Sigmoid colon (tissue), 7 donors: ENCODE data around the gene RPL18A. TPM values are rescaled to one million over a fixed set of nuclear protein-coding genes. Genes with fewer than 3 reads are reported as not detected.

ENCODE experiments used
- DNase-seq: peaks from one replicate; pipeline ENCODE4 v3.0.0-alpha.2; 2019
- H3K27ac ChIP-seq, 4 donors: fragments of 200-600 bp; sonication (generic); one replicate each; pipeline ENCODE4 v1.5.1; 2016 to 2019; ENCODE audit warnings: mild to moderate bottlenecking in 1 of 4
- H3K27me3 ChIP-seq, 3 donors: fragments of 200-600 bp; sonication (generic); one replicate each; pipeline ENCODE4 v1.5.1; 2019; ENCODE audit warnings: mild to moderate bottlenecking in 1 of 3
- H3K36me3 ChIP-seq, 4 donors: fragments of 200-600 bp; sonication (generic); one replicate each; pipeline ENCODE4 v1.5.1; 2016 to 2019
- H3K4me1 ChIP-seq, 4 donors: fragments of 200-600 bp; sonication (generic); one replicate each; pipeline ENCODE4 v1.5.1; 2017 to 2019
- H3K4me3 ChIP-seq, 4 donors: fragments of 200-600 bp; sonication (generic); one replicate each; pipeline ENCODE4 v1.5.1; 2017 to 2019; ENCODE audit warnings: mild to moderate bottlenecking in 2 of 4, moderate library complexity in 1 of 4
- H3K9me3 ChIP-seq, 4 donors: fragments of 200-600 bp in 3 of 4; sonication (generic) in 3 of 4; one replicate each; pipeline versions ENCODE4 v1.5.1 to v1.6.1; 2013 to 2019
- CTCF ChIP-seq, 4 experiments: fragments of 450-650 bp in 3 of 4; fragments of 200-600 bp in 1 of 4; IDR thresholded peaks; one replicate each; pipeline ENCODE4 v1.5.1; 2016 to 2019; ENCODE audit warnings: antibody characterized with exemption in 4 of 4, mild to moderate bottlenecking in 3 of 4, moderate library complexity in 2 of 4
- EP300 ChIP-seq, 4 donors: sonication (generic); formaldehyde crosslinking; IDR thresholded peaks; one replicate each; pipeline ENCODE4 v1.6.1; 2017; ENCODE audit warnings: antibody characterized with exemption in 4 of 4
- POLR2A ChIP-seq, 2 donors: fragments of 450-650 bp; IDR thresholded peaks; one replicate each; pipeline ENCODE4 v1.6.1; 2016; ENCODE audit warnings: antibody characterized with exemption in 2 of 2, mild to moderate bottlenecking in 2 of 2, moderate library complexity in 2 of 2
- POLR2AphosphoS5 ChIP-seq, 4 donors: sonication (generic); formaldehyde crosslinking; IDR thresholded peaks; one replicate each; pipeline ENCODE4 v1.6.1; 2017; ENCODE audit warnings: antibody characterized with exemption in 4 of 4
- WGBS, 2 donors: extraction: QIAGEN DNeasy Blood & Tissue Kit; methylation state at CpG; one replicate each; pipeline ENCODE4 v1.1.7; 2013; 5-methylcytosine and 5-hydroxymethylcytosine counted together
- intact Hi-C: fragments of 100-400 bp; cut with DNase I; formaldehyde crosslinking; loops from one replicate; pipeline ENCODE4 v1.15.1; 2023
- polyA plus RNA-seq, 3 donors: library from polyadenylated mRNA; stranded (reverse); fragments of 200-250 nt; gene quantifications; one replicate each; pipeline ENCODE4 v1.2.3, GENCODE V29; 2013
- total RNA-seq, 4 donors: library from RNA; depleted of rRNA; stranded (reverse); fragments of >200 nt; gene quantifications; one replicate each; pipeline ENCODE4 v1.1.0, GENCODE V29; 2016
- donor health status: healthy with polysubstance abuse.
- donor health status: Bipolar disorder and iron deficiency.
- donor health status: healthy.

The RPL18A gene
- total and polyA plus RNA-seq, 7 donors, result 1,686 to 3,945 (median 2,372) TPM

DNA sequence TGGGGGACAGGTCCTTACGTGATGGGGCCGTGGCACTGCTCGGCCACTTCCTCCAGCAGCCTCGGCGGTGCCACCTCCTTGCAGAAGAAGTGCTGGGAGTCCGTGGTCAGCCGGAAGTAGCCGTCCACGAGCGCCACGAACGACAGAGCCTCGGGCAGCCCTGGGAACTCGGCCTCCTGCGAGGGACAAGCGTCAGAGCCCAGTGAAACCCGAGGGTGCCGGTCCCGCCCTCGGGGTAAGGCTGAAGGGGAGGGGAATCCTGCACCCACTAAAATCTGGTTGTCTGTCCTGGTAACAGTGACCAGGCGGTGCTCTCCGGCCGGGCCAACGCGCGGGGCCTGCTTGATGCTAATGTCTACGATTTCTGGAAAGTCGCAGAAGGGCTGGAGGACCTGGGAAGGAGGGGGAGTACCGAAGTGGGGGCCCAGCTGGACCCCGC is 18.3 kb upstream of the RPL18A start:
- no peaks in the 10 kb centered on the region for H3K36me3 ChIP-seq
- intact Hi-C loops, result no loop called here

DNA sequence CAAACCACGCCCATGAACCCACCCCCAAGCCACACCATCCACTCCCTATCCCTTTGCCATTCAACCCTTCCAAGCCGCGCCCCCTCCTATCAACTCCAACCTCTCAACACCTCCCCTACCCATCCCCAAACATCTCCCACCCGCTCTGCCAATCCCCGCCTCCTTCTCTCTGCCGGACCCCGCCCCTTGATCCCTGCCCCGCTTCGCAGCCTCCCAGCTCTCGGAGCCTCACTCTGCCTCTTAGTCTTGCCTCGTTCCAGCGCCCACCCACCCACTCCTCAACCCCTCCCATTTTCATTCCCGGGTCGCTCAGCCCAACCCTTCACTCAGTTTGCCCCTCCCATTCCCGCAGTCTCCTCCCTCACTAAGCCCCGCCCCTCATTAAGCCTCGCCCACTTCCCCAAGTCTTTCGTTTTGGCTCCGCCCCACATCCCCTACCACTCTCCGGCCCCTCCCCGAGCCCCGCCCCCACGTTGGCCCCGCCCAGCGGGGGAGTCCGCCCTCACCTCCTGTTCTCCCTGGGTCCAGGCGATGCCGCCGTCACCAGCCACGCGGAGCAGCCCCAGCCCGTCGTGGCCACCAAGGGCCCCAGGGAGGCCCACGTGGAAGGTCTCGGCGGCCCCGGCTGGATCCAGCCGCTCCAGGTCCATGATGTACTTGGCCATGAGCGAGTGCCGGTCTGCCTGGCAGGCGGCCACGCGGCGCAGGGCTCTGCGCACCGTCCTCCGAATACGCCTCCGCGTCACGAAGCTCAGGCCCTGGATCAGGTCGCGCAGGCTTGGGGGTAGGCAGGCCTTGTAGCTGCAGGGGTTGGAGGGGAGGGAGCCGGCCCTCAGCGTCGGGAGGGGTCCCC is 17.7 kb upstream of the RPL18A start:
- TF ChIP-seq POLR2A (IDR thresholded peaks at IDR 0.05) (no peak), POLR2AphosphoS5 (IDR thresholded peaks at IDR 0.05) (peak in 1 of 4 donors; percentile 15)
- Histone ChIP-seq H3K27me3 (peaks cover 5 to 68% (median 56%) of the 10 kb centered on the region in 3 donors), H3K4me3 (peak overlapping the region in 3 of 4 donors; percentile 8 to 33 (median 27)), H3K4me1 (peaks cover 0 to 18% (median 12%) of the 10 kb centered on the region in 4 donors), H3K36me3 (no peaks in the 10 kb centered on the region), H3K27ac (peak overlapping the region in 1 of 4 donors; percentile 46), H3K9me3 (no peaks in the 10 kb centered on the region)
- WGBS, 2 donors, result 15 to 54% methylated on average over 56 of the region's 56 CpGs
- intact Hi-C loops, result no loop called here
- peak; percentile 94 for DNase-seq

More for the DNA sequence above, 18.3 kb upstream of the RPL18A start:
- H3K27me3 ChIP-seq, result peaks cover 5 to 61% (median 49%) of the 10 kb centered on the region in 3 donors
- H3K4me3 ChIP-seq, result peak overlapping the region in 2 of 4 donors; percentile 27 to 33
- TF ChIP-seq POLR2A (IDR thresholded peaks at IDR 0.05) (no peak), EP300 (IDR thresholded peaks at IDR 0.05) (no peak), CTCF (IDR thresholded peaks at IDR 0.05) (no peak), POLR2AphosphoS5 (IDR thresholded peaks at IDR 0.05) (no peak)
- no peaks in the 10 kb centered on the region for H3K9me3 ChIP-seq
- WGBS, 2 donors, result 19 to 60% methylated on average over 30 of the region's 30 CpGs
- H3K4me1 ChIP-seq, result peaks cover 0 to 18% (median 12%) of the 10 kb centered on the region in 4 donors
- DNase-seq, result no peak
- H3K27ac ChIP-seq, result no peak overlapping the region

GRCh38 chr19:17842663-17843291 is 16.9 kb upstream of the RPL18A start:
- H3K4me1 ChIP-seq, result peaks cover 0 to 18% (median 12%) of the 10 kb centered on the region in 4 donors
- H3K27ac ChIP-seq, result peak overlapping the region in 1 of 4 donors; percentile 46
- DNase-seq, result no peak
- TF ChIP-seq POLR2A (IDR thresholded peaks at IDR 0.05), result no peak
- TF ChIP-seq POLR2AphosphoS5 (IDR thresholded peaks at IDR 0.05), result no peak
- no peak for TF ChIP-seq CTCF (IDR thresholded peaks at IDR 0.05)
- TF ChIP-seq EP300 (IDR thresholded peaks at IDR 0.05), result no peak
- 58 to 84% methylated on average over 20 of the region's 20 CpGs for WGBS, 2 donors
- intact Hi-C loops, result no loop called here
- peaks cover 5 to 75% (median 58%) of the 10 kb centered on the region in 3 donors for H3K27me3 ChIP-seq
- peak overlapping the region in 3 of 4 donors; percentile 8 to 33 (median 27) for H3K4me3 ChIP-seq
- H3K9me3 ChIP-seq, result no peaks in the 10 kb centered on the region
- H3K36me3 ChIP-seq, result no peaks in the 10 kb centered on the region

DNA sequence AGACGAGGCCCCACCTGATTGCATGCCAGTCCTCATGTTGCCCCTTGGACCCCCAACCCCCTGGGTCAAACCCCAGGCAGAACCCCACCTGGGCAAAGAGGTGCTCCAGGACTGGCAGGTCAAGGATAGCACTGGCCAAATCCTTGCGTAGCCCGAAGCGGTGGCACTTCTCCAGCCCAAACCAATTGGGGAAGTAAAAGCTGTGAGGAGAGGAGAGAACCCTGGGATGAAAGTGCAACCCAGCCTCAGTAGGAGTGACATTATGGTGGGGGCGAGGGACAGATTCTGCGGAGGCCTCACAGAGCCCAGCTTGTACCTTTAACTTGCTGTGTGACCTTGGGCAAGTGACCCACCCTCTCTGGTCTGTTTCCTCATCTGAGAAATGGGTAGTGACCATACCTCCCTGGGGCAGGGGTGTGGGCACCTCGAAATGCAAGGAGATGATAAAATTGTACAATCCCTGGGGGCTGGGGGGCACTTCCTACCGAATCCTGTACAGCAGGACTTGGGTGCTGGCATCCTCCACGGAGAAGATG is 16.4 kb upstream of the RPL18A start:
- 78 to 91% methylated on average over 9 of the region's 9 CpGs for WGBS, 2 donors
- no peak overlapping the region for H3K27ac ChIP-seq
- no peak for TF ChIP-seq POLR2AphosphoS5 (IDR thresholded peaks at IDR 0.05)
- TF ChIP-seq EP300 (IDR thresholded peaks at IDR 0.05), result no peak
- TF ChIP-seq POLR2A (IDR thresholded peaks at IDR 0.05), result no peak
- no peak for TF ChIP-seq CTCF (IDR thresholded peaks at IDR 0.05)
- intact Hi-C loops, result no loop called here
- peaks cover 5 to 75% (median 63%) of the 10 kb centered on the region in 3 donors for H3K27me3 ChIP-seq
- H3K36me3 ChIP-seq, result no peaks in the 10 kb centered on the region
- H3K9me3 ChIP-seq, result no peaks in the 10 kb centered on the region
- H3K4me3 ChIP-seq, result no peak overlapping the region
- no peak for DNase-seq
- H3K4me1 ChIP-seq, result peaks cover 0 to 18% (median 12%) of the 10 kb centered on the region in 4 donors
